NCI-H1930 (cell line): Measurements from ENCODE around the gene PRXL2A.
"Not testable (repeated sequence)": the region's sequence is repeated elsewhere in the genome, so short reads cannot be mapped to it uniquely, and the experiment has no call there.

ENCODE experiments used
- DNase-seq, 2 experiments: peaks; one replicate each; lab custom pipeline; 2025; lab: John Stamatoyannopoulos, UW

Gene PRXL2A

GRCh38 chr10:80411267-80411668 lies 2.9 kb downstream of the PRXL2A start:
- no peak for DNase-seq

GRCh38 chr10:80411681-80412220 lies 3.4 kb downstream of the PRXL2A start:
- no peak for DNase-seq

- DNase-seq = no peak
Observed at GRCh38 chr10:80412486-80412885, 4.1 kb downstream of the PRXL2A start.

GRCh38 chr10:80413271-80413996 lies 5.1 kb downstream of the PRXL2A start:
- no peak for DNase-seq

- no peak for DNase-seq
Observed at GRCh38 chr10:80414142-80414895, 6.0 kb downstream of the PRXL2A start.

- no peak for DNase-seq
Observed at GRCh38 chr10:80415734-80416478, 7.6 kb downstream of the PRXL2A start.

GRCh38 chr10:80416479-80417098 lies 8.2 kb downstream of the PRXL2A start:
- no peak for DNase-seq

GRCh38 chr10:80417256-80417655 lies 8.9 kb downstream of the PRXL2A start:
- DNase-seq = not testable (repeated sequence)

- no peak for DNase-seq
Observed at GRCh38 chr10:80421050-80421706, 12.8 kb downstream of the PRXL2A start.

GRCh38 chr10:80421707-80422536 lies 13.6 kb downstream of the PRXL2A start:
- DNase-seq = no peak

- no peak for DNase-seq
Observed at GRCh38 chr10:80425901-80426300, 17.6 kb downstream of the PRXL2A start.

- DNase-seq = no peak
Observed at GRCh38 chr10:80427541-80427940, 19.2 kb downstream of the PRXL2A start.

GRCh38 chr10:80429521-80429973 lies 21.2 kb downstream of the PRXL2A start:
- no peak for DNase-seq

GRCh38 chr10:80433134-80433533 lies 24.8 kb downstream of the PRXL2A start:
- DNase-seq = no peak

- DNase-seq = no peak
Observed at GRCh38 chr10:80436446-80437098, 28.2 kb downstream of the PRXL2A start.

GRCh38 chr10:80437227-80437626 lies 28.9 kb downstream of the PRXL2A start:
- no peak for DNase-seq

- DNase-seq = no peak
Observed at GRCh38 chr10:80441831-80442230, 33.5 kb downstream of the PRXL2A start.

GRCh38 chr10:80442879-80443278 lies 34.5 kb downstream of the PRXL2A start:
- DNase-seq = no peak

GRCh38 chr10:80443531-80443974 lies 35.2 kb downstream of the PRXL2A start:
- DNase-seq = no peak

- no peak for DNase-seq
Observed at GRCh38 chr10:80444124-80444523, 35.8 kb downstream of the PRXL2A start.
